Subcutaneous adipose tissue (tissue), 4 donors: ENCODE results near the gene SATB2. TPM values are rescaled to one million over a fixed set of nuclear protein-coding genes. Genes with fewer than 3 reads are reported as not detected.

ENCODE experiments used
- CTCF ChIP-seq: fragments of 450-650 bp; IDR thresholded peaks from one replicate; pipeline ENCODE4 v1.5.1; 2016; ENCODE audit warnings: low read depth, mild to moderate bottlenecking, control low read depth, antibody characterized with exemption, moderate library complexity
- total RNA-seq, 4 donors: library from RNA; depleted of rRNA; stranded (reverse); fragments of >200 nt; gene quantifications; one replicate each; pipeline ENCODE4 v1.1.0, GENCODE V29; 2016

SATB2 gene
- total RNA-seq, 4 donors from 2014 or later = 4.6 to 9.3 (median 6.0) TPM

GRCh38 chr2:199366406-199366805, 91.3 kb downstream of the SATB2 start:
- TF ChIP-seq CTCF = no peak

- TF ChIP-seq CTCF = no peak
Observed at GRCh38 chr2:199364153-199364552, 93.6 kb downstream of the SATB2 start.

- TF ChIP-seq CTCF = no peak
Observed at GRCh38 chr2:199356412-199356811, 101.3 kb downstream of the SATB2 start.

- TF ChIP-seq CTCF = no peak
Observed at GRCh38 chr2:199348871-199349270, 108.9 kb downstream of the SATB2 start.

- TF ChIP-seq CTCF = no peak
Observed at GRCh38 chr2:199344012-199344411, 113.7 kb downstream of the SATB2 start.

- no peak for TF ChIP-seq CTCF
Observed at GRCh38 chr2:199342334-199342733, 115.4 kb downstream of the SATB2 start.

- TF ChIP-seq CTCF = no peak
Observed at GRCh38 chr2:199341123-199341522, 116.6 kb downstream of the SATB2 start.
